ENCODE data around the gene EVI5. TPM values are rescaled to one million over a fixed set of nuclear protein-coding genes. Genes with fewer than 3 reads are reported as not detected.
A peak's percentile ranks its signal among the peaks of the same experiment; 100 is the strongest.
"Not testable (repeated sequence)": the region's sequence is repeated elsewhere in the genome, so short reads cannot be mapped to it uniquely, and the experiment has no call there.

The EVI5 gene
- total and polyA plus RNA-seq, 2 experiments from 2014 or later, result 16.5 to 20.0 TPM

GRCh38 chr1:92786111-92786901, 1.4 kb upstream of the EVI5 start:
- H3K27ac ChIP-seq, result peak overlapping the region; percentile 94; the same call in 1 of the 2 replicates
- H2AFZ ChIP-seq, result peak overlapping the region; percentile 88
- no peaks in the 10 kb centered on the region for H3K36me3 ChIP-seq (ENCODE audit: low read depth)
- peak overlapping the region; percentile 89 for H3K4me2 ChIP-seq (ENCODE audit: unreplicated experiment)
- H3K9ac ChIP-seq, result peak overlapping the region; percentile 89
- no peaks in the 10 kb centered on the region for H4K20me1 ChIP-seq (ENCODE audit: insufficient read depth)
- H3F3A ChIP-seq (ENCODE audit: insufficient read depth), result peaks cover 13% of the 10 kb centered on the region
- 53 to 54% methylated on average over 5 of the region's 5 CpGs for WGBS, 2 experiments (ENCODE audit: low coverage in 1 of 2, low lambda C conversion rate in 2 of 2, missing lambda C conversion rate in 2 of 2)
- peaks cover 21% of the 10 kb centered on the region for H3K79me2 ChIP-seq (ENCODE audit: insufficient read depth)
- DNase-seq, result no peak
- H3K4me1 ChIP-seq (ENCODE audit: insufficient read depth), result 0 out of 2 replicates have a peak, but pooled peaks cover 11% of the 10 kb centered on the region
- no peaks in the 10 kb centered on the region for H3K27me3 ChIP-seq (replicated peaks; ENCODE audit: insufficient read depth)
- in situ Hi-C loops (cut with MboI), result no loop called here
- no peaks in the 10 kb centered on the region for H3K9me2 ChIP-seq (ENCODE audit: insufficient read depth)
- TF ChIP-seq EZH2phosphoT487 (IDR thresholded peaks at IDR 0.05; ENCODE audit: insufficient read depth, low read depth) (no peak), EZH2 (IDR thresholded peaks at IDR 0.05; ENCODE audit: insufficient read depth, poor library complexity, severe bottlenecking) (no peak)
- peak overlapping the region; percentile 73 for H3K4me3 ChIP-seq
- no peaks in the 10 kb centered on the region for H3K9me3 ChIP-seq (ENCODE audit: low read depth)

GRCh38 chr1:92784021-92784638, 778 bp downstream of the EVI5 start:
- Histone ChIP-seq H3K79me2 (ENCODE audit: insufficient read depth) (peaks cover 43% of the 10 kb centered on the region), H3F3A (ENCODE audit: insufficient read depth) (peaks cover 13% of the 10 kb centered on the region), H3K9me3 (ENCODE audit: low read depth) (no peaks in the 10 kb centered on the region), H4K20me1 (ENCODE audit: insufficient read depth) (no peaks in the 10 kb centered on the region), H3K27ac (peak overlapping the region; percentile 94), H3K9ac (peak overlapping the region; percentile 89), H3K4me1 (ENCODE audit: insufficient read depth) (0 out of 2 replicates have a peak, but pooled peaks cover 11% of the 10 kb centered on the region), H3K4me3 (peak overlapping the region; percentile 73), H3K4me2 (ENCODE audit: unreplicated experiment) (peak overlapping the region; percentile 89), H3K27me3 (replicated peaks; ENCODE audit: insufficient read depth) (no peaks in the 10 kb centered on the region), H2AFZ (peak overlapping the region; percentile 88), H3K9me2 (ENCODE audit: insufficient read depth) (no peaks in the 10 kb centered on the region), H3K36me3 (ENCODE audit: low read depth) (no peaks in the 10 kb centered on the region)
- TF ChIP-seq EZH2phosphoT487 (IDR thresholded peaks at IDR 0.05; ENCODE audit: insufficient read depth, low read depth) (no peak), EZH2 (IDR thresholded peaks at IDR 0.05; ENCODE audit: insufficient read depth, poor library complexity, severe bottlenecking) (no peak)
- DNase-seq, result peak; percentile 86
- 1 to 2% methylated on average over 19 to 24 of the region's 25 CpGs for WGBS, 2 experiments (ENCODE audit: low coverage in 1 of 2, low lambda C conversion rate in 2 of 2, missing lambda C conversion rate in 2 of 2)
- in situ Hi-C loops (cut with MboI), result no loop called here

- H3K4me3 ChIP-seq, result peak overlapping the region; percentile 73
- H3K4me1 ChIP-seq (ENCODE audit: insufficient read depth), result 0 out of 2 replicates have a peak, but pooled peaks cover 11% of the 10 kb centered on the region
- H3K9ac ChIP-seq, result peak overlapping the region; percentile 89
- H4K20me1 ChIP-seq (ENCODE audit: insufficient read depth); H3K9me3 ChIP-seq (ENCODE audit: low read depth); in situ Hi-C loops (cut with MboI); H3K27me3 ChIP-seq (replicated peaks; ENCODE audit: insufficient read depth); H3K9me2 ChIP-seq (ENCODE audit: insufficient read depth); H3K36me3 ChIP-seq (ENCODE audit: low read depth): not testable (repeated sequence)
- peak overlapping the region; percentile 88 for H2AFZ ChIP-seq
- H3F3A ChIP-seq (ENCODE audit: insufficient read depth), result peaks cover 13% of the 10 kb centered on the region
- WGBS, 2 experiments (ENCODE audit: low coverage in 1 of 2, low lambda C conversion rate in 2 of 2, missing lambda C conversion rate in 2 of 2), result 11 to 19% methylated on average over 13 to 14 of the region's 14 CpGs
- DNase-seq, result peak; percentile 62
- H3K27ac ChIP-seq, result peak overlapping the region; percentile 94
- H3K4me2 ChIP-seq (ENCODE audit: unreplicated experiment), result peak overlapping the region; percentile 89
- H3K79me2 ChIP-seq (ENCODE audit: insufficient read depth), result peaks cover 49% of the 10 kb centered on the region
Observed at GRCh38 chr1:92783550-92783949, 1.4 kb downstream of the EVI5 start.

- DNase-seq, result no peak
- H3K79me2 ChIP-seq (ENCODE audit: insufficient read depth), result peaks cover 99% of the 10 kb centered on the region
Observed at GRCh38 chr1:92778376-92778775, 6.5 kb downstream of the EVI5 start.

More at GRCh38 chr1:92778376-92778775, 6.5 kb downstream of the EVI5 start:
- WGBS, 2 experiments (ENCODE audit: low coverage in 1 of 2, low lambda C conversion rate in 2 of 2, missing lambda C conversion rate in 2 of 2), result 29% methylated on average over 1 of the region's 1 CpG
- H4K20me1 ChIP-seq (ENCODE audit: insufficient read depth), result no peaks in the 10 kb centered on the region; the same call in 1 of the 2 replicates
- H3F3A ChIP-seq (ENCODE audit: insufficient read depth), result peaks cover 7% of the 10 kb centered on the region
- TF ChIP-seq EZH2phosphoT487 (IDR thresholded peaks at IDR 0.05; ENCODE audit: insufficient read depth, low read depth) (no peak), EZH2 (IDR thresholded peaks at IDR 0.05; ENCODE audit: insufficient read depth, poor library complexity, severe bottlenecking) (no peak)
- H3K36me3 ChIP-seq (ENCODE audit: low read depth), result no peaks in the 10 kb centered on the region
- no peak overlapping the region for H3K9ac ChIP-seq
- H3K27me3 ChIP-seq (replicated peaks; ENCODE audit: insufficient read depth), result no peaks in the 10 kb centered on the region
- no peak overlapping the region for H2AFZ ChIP-seq
- no peak overlapping the region for H3K27ac ChIP-seq
- H3K9me3 ChIP-seq (ENCODE audit: low read depth), result no peaks in the 10 kb centered on the region
- H3K4me1 ChIP-seq (ENCODE audit: insufficient read depth), result 0 out of 2 replicates have a peak, but pooled peaks cover 11% of the 10 kb centered on the region
- no peak overlapping the region for H3K4me2 ChIP-seq (ENCODE audit: unreplicated experiment)
- no peaks in the 10 kb centered on the region for H3K9me2 ChIP-seq (ENCODE audit: insufficient read depth)
- in situ Hi-C loops (cut with MboI), result no loop called here
- H3K4me3 ChIP-seq, result no peak overlapping the region

All from GM23248 (cell line).